CD4-positive, alpha-beta T cell treated with Interleukin-4 for 1 hour (primary cell): ENCODE data around the gene ARHGEF10L.

Source experiments
- DNase-seq, 2 donors: peaks; one replicate each; pipeline ENCODE4 v3.0.0-alpha.2; 2020 to 2022

ARHGEF10L gene

DNA sequence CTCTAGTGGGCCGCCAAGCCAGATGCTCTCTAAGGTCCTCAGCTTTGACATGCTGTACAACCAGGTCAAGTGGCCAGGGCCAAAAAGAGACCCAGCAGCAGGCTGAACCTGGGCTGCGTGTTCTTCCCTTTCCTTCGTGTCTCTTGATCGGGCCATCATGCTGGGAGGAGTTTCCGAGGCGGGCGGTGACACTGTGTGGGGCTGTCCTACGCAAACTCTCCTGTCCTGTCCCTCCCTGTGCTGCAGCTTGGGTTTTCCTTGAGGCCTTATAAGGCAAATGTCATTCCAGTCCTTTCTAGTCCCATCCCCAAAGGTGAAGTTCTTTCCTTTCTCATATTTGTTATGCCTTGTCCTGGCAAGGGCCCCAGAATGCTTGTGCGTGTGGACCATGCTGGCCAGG, 56.7 kb downstream of the ARHGEF10L start:
- no peak for DNase-seq

DNA sequence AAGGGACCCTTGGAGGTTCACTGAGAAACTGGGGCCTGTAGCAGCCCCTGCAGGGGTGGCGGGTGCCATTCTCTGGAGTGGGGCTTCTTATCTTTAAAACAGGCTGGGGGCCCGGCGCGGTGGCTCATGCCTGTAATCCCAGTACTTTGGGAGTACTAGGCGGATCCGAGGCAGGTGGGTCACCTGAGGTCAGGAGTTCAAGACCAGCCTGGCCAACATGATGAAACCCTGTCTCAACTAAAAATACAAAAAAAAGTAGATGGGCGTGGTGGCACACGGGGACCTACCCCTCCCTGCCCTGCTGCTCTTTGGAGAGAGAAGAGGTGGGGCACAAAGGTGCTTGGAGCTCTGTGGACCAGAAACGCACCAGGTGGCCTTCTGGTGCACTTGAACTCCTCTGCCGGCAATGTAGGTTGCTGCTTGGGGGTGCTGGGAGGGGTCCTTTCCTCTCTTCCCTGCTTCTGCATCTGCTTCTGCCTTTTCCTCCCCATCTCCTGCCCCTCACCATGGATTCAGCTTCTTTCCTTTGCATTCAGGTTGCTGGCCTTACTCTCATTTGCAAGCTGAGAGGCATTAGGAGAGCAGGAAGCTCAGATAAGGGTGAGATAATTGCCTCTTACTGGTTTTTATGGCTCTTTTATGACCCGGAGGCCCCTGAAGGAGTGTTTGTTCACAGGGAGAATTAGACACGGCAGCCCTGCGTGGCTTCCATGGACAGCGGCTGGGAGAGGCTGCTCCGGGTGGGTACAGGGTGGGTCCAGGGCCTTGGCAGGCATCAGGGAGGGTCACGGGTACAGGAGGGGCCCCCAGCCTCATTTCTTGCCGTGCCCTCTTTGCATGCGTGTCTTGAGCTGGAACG, 57.4 kb downstream of the ARHGEF10L start:
- DNase-seq: no peak

DNA sequence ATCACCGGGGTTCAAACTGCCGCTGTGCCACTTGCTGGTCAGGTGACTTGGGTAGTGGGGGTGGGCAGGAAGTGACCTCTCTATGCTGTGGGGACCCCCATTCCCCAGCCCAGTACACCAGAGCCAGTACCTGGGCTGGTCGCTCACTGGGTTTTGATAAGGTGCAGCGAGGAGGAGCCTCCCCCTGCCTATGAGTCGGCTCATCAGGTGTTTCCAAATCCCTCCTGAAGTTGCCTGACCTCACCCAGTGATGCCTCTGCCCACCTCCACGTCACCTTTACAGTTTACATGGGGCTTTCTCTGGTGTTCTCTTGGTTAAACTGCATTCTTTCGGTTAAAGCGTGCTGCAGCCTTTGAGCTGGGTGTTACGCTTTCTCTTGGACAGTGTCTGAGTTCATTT, 58.2 kb downstream of the ARHGEF10L start:
- no peak for DNase-seq

DNA sequence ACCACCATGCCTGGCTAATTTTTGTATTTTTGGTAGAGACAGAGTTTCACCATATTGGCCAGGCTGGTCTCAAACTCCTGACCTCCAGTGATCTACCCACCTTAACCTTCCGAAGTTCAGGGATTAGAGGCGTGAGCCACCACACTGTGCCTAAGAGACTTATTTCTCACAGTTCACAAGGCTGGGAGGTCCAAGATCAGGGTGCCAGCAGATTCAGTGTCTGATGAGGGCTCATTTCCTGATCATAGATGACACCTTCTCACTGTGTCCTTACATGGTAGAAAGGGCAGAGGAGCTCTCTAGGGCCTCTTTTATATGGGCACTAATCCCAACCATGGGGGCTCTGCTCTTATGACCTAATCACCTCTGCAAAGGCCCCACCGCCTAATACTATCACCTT, 58.8 kb downstream of the ARHGEF10L start:
- no peak for DNase-seq

DNA sequence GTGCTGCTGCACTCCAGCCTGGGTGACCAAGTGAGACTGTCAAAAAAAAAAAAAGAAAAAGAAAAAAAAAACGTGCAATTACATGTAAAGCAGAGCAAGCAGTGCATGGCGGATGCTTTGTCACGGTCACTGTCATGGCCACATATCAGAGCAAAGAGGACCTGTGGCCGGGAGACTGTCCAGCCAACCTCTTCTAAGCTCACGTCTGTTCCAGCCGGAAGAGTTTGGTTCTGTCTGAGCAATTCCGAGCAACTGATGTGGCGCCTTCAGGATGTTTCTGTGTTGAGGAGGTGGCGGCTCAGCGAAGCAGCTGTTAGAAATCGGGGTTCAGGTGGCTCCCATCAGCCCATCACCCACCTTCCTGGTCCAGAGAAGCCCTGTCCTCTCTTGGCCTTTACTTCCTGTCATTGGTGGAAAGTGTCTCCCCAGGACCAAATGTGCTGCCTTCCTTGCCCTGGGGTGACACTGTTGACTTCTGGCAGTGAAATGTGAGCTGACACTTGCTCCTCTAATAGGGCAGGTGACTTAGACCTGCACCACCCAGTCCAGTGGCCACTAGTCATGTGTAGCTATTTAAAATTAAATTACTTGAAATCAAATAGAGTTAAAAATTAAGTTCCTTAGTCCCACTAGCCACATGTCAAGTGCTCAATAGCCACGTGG, 59.9 kb downstream of the ARHGEF10L start:
- DNase-seq: no peak

DNA sequence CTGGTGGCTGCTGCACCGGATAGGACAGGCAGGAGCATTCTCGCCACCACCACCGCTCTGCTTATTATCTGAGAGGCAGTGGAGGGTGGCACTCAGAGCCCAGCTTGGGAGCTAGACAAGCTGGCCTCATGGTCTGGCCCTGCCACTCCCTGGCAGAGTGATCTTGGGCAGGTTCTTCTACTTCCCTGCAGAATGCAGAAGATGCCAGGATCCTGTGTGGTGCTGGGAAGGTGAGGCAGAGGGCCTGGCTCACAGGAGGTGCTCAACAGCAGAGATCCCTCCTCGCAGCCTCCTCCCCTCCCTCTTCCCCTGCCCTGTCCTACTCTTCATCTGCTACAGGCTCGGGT, 60.4 kb downstream of the ARHGEF10L start:
- DNase-seq: no peak

DNA sequence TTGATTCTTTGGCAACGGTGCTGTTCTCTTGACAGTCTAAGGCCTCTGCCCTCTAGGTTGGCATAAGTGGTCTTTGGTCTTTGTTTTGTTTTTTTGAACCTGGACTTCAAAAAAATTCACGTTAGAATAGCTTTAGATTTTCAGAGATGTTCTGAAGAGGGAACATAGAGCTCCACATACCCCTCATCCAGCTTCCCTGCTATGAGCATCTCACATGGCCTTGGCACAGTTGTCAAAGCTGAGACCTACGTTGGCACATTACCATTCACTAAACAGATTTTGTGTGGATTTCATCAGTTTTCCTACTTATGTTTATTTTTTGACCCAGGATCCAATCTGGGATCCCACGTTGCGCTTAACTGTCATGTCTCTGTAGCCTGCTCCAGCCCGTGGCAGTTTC, 60.8 kb downstream of the ARHGEF10L start:
- no peak for DNase-seq

DNA sequence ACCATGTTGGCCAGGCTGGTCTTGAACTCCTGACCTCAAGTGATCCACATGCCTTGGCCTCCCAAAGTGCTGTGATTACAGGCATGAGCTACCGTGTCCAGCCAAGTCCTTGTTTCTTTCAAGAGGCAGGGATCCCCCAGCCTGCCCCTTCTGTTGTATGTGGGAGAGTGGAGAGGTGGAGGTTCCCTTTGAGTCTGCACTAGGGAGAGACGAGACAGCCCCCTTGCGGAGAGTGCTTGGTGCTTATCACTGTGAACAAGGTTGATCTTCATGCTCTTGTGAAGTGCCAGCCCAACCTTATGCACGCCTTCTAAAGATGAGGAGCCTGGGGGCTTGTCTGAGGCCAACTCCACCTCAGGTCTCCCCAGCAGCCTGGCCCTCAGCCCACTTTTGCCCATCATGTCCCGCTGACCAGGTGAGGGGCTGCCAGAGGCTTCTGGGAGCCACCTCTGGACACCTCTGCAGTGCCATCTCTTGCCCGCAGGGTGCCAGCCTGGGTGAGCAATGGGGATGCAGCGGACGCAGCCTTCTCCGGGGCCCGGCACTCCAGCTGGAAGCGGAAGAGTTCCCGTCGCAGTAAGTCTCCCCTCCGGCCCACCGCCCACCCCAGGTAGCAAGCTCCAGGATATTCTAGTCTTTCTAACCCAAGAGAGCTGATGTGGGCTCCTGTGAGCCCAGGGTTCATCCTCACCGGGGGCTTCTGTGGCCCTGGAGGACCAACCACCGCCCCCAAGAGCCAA, 62.3 kb downstream of the ARHGEF10L start:
- DNase-seq: no peak

DNA sequence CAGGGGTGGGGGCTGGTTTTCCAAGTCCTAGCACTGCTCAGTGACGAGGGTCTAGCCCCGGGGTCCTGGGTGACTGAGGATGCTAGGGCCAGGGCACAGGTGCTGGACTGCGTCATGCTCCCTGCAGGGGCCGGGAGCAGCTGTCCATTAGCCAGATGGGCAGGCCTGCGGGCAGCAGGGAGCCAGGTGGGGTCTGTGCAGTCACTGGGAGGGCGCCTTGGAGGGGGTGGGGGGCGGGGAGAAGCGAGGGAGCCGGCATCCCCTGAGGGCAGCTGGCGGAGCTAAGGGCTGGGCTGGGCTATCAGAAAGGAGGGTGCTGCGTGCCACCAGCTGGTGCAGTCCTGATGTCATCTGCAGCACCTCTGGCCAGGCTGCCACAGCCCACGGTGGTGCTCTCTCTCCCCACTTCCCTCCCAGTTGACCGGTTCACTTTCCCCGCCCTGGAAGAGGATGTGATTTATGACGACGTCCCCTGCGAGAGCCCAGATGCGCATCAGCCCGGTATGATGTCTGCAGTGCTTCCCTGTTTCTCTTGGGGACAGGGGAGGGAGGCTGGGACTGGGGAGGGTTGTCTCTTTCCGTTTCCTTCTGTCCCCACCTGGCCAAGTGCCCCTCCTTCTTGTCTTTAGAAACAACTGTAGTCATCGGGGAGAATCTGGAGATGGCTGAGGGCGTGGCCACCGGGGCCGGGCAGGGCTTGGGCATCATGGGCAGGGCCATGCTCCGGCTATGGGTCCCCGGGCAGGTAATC, 63.8 kb downstream of the ARHGEF10L start:
- peak; percentile 2 to 40 for DNase-seq

DNA sequence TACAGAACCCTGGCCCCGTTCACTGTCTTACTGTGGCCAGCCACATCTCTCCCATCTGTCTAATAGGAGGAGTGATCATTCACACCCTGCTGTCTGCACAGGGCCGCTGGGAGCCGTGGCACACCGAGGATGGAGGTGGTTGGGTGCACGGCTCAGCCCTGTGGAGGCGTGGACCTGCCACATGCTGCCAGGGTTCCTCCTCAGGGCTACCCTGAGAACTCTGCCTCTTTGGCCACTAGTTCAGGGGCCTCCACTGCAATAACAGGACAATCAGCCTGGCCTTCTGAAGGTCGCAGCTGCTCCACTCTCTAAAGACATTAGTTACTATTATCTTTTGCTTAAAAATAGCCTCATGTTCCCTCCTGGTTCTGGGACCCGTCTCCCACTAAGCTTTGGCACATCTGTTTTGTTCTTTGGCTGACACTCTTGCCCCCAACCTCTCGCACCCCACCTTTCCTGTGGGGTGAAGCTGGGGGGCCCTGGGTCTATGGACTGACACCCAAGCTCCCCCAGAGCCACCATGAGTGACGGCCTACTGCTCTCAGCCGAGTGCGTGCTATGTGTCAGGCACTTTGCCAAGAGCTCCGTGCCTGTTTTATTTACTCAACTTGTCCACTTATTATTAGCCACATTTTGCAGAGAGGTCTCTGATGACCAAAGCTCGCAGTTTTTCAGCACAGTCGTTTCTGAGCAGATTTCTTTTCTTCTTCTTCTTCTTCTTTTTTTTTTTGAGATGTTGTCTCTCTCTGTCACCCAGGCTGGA, 66.3 kb downstream of the ARHGEF10L start:
- no peak for DNase-seq

DNA sequence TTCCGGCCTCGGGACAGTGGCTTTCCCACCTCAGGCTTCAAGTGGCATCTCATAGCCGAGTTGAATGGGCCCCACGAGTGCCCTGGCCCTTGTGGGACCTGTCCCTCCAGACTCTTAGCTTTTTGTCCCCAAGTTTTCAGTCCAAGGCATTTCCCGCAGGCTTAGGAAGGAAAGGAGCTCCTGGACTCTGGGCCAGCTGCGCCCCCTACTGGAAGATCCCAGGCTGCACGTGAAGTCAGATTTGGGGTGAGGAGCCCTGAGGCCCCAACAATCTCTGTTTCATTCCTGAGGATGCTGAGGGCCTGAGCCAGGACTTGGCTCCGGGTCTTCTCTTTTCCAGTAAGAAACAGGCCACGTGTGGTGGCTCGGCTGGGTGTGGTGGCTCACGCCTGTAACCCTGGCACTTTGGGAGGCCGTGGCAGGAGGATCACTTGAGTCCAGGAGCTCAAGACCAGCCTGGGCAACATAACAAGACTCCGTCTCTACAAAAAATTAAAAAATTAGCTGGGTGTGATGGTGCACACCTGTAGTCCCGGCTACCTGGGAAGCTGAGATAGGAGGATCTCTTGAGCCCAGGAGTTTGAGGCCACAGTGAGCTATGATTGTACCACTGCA, 67.4 kb downstream of the ARHGEF10L start:
- DNase-seq: peak; percentile 21 to 38

DNA sequence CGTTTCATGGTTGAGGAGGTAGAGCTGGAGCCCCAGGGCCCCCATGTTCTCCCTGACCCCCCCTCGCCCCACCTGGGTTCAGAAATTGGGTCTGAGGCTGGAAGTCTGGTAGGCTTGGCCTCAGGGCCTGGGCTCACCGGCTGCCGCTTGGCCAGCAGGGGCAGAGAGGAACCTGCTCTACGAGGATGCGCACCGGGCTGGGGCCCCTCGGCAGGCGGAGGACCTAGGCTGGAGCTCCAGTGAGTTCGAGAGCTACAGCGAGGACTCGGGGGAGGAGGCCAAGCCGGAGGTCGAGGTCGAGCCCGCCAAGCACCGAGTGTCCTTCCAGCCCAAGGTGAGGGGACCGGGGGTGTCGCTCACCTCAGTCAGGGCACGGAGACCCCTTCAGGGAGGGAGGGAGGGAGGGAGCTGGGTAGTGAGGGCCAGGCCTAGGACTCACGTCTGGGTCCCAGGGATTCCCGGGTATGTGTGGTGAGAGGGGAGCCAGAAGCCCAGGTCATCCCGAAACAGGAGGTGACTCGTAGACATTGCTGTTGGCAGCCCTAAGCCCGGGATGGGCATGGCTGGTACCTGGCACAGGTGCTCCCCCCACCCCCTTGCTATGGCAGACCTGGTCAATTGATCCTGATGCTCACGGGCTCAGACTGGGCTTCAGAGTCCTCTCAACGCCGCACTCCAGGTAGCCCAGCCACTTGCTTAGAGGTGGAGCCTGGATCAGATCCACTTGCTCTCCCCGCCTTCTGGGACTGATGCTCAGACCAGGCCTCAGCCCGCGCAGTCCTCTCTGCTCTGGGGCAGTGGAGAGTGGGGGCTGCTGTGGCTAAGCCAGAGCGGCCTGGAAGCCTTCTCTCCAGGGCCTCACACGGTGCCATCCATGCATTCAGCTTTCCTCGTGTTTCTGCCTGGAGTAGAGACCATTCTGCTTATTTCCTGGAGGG, 68.4 kb downstream of the ARHGEF10L start:
- DNase-seq: no peak

DNA sequence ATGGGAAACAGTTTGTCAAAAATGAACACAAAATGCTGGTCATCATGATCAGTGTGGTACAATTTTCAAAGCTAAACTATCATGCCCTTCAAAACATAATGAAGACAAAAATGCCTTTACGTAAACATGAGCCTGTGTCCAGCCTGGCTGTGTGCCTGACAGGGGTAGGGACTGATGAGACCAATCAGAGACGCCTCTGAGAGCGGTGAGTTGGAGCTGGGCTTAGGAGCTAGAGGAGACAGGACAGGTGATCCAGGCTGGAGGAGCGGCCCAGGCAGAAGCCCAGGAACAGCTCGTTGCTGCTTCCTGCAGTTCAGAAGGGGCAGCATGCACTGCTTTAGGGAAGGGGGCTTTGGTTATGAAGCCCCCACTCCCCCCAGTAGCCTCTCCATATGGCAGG, 70.0 kb downstream of the ARHGEF10L start:
- DNase-seq: no peak

DNA sequence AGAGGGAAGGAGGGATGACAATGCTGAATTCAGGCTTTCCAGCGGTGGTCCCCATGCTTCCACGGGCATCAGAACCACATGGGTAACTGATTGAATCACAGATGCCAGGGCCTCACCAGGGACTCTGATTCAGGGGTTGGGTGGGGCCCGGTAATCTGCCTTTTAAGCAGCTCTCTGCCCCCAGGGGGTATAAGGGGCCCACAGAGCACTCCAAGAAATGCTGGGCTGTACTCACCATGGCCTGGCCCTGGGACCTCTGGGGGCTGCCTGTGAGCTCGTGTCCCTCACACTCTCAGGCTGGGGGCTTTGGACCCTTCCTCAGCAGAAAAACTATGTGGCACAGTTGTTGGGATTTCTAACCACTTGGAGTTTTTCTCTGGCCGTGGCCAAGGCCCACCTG, 70.6 kb downstream of the ARHGEF10L start:
- no peak for DNase-seq

DNA sequence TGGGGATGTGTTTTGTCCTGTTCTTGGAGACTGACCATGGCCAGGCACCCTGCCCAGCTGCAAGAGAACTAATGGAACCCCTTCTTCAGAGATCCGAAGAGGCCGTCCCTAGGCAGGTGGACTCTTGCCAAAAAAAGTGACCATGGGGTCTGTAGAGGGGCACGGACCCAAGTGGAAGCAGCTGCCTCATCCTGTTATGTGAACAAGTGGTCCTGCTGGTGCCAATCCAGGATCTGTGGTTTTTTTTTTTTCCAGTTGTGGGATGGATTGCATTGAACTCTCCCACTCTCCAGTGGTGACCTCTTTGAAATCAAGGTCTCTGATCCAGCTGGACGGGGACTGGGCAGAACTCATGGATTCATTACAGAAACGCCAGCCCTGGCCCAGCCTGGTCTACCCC, 71.2 kb downstream of the ARHGEF10L start:
- no peak for DNase-seq

DNA sequence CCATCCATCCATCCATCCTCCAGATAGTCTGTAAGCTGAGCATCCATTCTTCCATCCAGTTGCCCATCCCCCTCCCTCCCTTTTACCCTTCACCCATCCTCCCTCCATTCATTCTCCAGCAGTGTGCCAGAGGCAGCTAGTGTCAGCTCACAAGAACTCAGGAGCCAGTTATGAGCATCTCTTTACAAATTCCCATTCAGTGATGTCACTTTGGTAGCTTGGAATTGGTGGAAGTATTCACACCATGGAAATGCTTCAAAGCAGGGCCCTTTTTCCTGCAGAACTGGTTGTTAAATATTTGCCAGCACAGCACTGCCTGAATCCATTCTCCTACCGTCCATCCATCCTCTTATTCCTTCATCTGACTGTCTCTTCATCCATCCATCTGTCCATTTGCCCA, 72.5 kb downstream of the ARHGEF10L start:
- DNase-seq: no peak

DNA sequence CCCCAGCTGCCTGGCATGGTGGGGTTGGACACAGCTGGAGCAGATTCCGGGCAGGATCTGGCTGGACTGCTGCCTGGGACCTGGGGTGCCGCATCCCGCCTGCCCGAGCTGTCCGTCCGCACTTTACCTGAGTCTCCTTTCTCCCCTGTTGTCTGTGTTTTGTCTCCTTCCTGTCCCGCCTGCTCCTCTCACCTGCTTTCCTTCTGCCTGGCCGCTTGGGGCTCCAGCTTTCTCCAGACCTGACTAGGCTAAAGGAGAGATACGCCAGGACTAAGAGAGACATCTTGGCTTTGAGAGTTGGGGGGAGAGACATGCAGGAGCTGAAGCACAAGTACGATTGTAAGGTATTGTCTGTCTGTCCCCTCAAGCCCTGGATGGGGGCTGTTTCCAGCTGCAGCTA, 73.3 kb downstream of the ARHGEF10L start:
- no peak for DNase-seq

DNA sequence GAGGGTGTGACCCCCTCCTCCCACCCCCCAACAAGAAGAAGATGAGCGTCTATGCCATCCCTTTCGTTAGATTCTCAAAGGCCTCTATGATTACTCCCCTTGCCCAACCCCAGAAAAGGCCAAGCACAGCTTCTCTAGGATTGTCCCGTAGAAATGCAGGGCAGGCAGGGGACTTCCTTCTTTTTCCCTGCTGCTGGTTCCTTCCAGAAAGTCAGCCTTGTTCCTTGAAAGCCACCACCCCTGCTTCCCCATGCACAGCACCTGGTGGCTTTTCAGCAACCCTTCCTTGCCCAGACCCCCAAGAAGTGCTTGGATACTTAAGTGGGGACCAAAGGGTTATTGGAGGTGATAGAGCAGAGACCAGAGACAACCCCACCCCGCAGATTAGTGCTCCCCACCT, 75.1 kb downstream of the ARHGEF10L start:
- DNase-seq: no peak

DNA sequence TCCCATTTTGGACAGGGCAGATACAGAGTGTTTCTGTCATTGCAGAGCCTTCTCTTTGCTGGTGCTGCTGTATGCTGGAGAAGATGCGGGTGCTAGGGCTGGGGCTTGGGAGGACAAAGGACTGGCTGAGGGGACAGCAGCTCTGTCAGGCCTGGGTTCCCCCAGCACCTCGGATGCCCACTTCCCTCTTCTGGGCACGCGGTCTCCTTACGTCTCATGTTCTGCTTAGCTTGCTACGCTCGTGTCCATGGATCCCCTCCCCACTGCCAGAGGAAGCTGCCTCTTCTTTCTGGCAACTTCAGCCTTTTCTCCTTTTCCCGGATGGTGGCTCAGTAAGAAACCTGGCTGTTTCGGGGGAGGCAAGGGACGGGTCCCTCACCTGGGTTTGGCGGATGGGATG, 75.7 kb downstream of the ARHGEF10L start:
- DNase-seq: peak in 1 of 2 donors; percentile 40

DNA sequence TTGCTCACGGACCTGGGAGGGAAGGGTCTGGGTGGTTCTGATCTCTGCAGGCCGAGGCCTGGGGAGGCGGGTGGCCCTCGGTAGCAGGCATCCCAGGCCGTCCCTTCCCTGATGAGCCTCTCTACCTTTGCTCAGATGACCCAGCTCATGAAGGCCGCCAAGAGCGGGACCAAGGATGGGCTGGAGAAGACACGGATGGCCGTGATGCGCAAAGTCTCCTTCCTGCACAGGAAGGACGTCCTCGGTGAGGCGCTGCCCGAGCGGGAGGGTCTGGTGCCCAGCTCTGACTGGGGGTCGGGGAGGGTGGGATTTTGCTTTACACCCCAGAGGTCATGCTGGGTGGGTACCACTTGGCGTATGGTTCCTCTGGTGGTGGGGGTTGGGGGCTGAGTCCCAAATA, 76.5 kb downstream of the ARHGEF10L start:
- DNase-seq: no peak
